ENCODE measurements around the gene AKR7A2.

DNA sequence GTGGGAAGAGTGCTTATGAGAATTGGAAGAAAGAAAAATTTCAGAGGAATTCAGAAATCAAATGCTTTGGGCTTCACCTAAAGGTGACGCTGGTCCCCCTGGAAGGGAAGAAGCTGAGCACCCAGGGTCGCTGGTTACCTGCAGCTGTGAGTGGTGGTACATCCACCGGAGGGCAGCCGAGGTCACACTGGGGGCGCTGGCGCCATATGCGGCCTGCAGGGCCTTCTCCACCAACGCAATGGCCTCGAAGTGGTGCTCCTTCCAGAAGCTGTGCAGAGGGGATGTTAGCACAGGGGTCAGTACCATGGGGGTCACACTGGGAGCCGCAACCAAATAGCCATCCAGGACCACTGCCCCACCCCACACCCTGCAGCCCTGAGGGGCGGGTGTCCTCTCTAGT, 6.1 kb downstream of the AKR7A2 start:
- TF ChIP-seq, protein P1, sequence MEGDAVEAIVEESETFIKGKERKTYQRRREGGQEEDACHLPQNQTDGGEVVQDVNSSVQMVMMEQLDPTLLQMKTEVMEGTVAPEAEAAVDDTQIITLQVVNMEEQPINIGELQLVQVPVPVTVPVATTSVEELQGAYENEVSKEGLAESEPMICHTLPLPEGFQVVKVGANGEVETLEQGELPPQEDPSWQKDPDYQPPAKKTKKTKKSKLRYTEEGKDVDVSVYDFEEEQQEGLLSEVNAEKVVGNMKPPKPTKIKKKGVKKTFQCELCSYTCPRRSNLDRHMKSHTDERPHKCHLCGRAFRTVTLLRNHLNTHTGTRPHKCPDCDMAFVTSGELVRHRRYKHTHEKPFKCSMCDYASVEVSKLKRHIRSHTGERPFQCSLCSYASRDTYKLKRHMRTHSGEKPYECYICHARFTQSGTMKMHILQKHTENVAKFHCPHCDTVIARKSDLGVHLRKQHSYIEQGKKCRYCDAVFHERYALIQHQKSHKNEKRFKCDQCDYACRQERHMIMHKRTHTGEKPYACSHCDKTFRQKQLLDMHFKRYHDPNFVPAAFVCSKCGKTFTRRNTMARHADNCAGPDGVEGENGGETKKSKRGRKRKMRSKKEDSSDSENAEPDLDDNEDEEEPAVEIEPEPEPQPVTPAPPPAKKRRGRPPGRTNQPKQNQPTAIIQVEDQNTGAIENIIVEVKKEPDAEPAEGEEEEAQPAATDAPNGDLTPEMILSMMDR (IDR thresholded peaks at IDR 0.05; ENCODE audit: low read depth, low read length, poor library complexity, severe bottlenecking): no peak
- TF ChIP-seq EZH2phosphoT487 (IDR thresholded peaks at IDR 0.05; ENCODE audit: borderline replicate concordance, low read length): no peak

All from DOHH2 (cell line).